CD4-positive, CD25-positive, alpha-beta regulatory T cell (primary cell): ENCODE data around the gene RAB7A. TPM values are rescaled to one million over a fixed set of nuclear protein-coding genes. Genes with fewer than 3 reads are reported as not detected.

Experiments
- ATAC-seq, 2 donors: fragments of 150-1000 bp; cut with Tn5 transposase; one replicate each; pipeline ENCODE4 v1.10.0; 2021; ENCODE audit warnings: low read depth in 2 of 2, moderate number of reproducible peaks in 2 of 2, moderate library complexity in 1 of 2
- DNase-seq, 3 donors: peaks; one replicate each; pipeline versions ENCODE4 v3.0.0 to v3.0.0-alpha.2; 2012 to 2022; ENCODE audit warnings: mixed read lengths in 1 of 3
- H3K27ac ChIP-seq: one replicate; pipeline ENCODE4 v1.7.0; 2013; ENCODE audit warnings: mild to moderate bottlenecking, low read length; ENCODE audit not compliant: insufficient read depth, poor library complexity, severe bottlenecking
- H3K27me3 ChIP-seq: one replicate; pipeline ENCODE4 v1.7.0; 2013; ENCODE audit warnings: low read length; ENCODE audit not compliant: control insufficient read depth, insufficient read depth
- H3K36me3 ChIP-seq: one replicate; pipeline ENCODE4 v1.7.0; 2013; ENCODE audit warnings: mild to moderate bottlenecking, low read length, moderate library complexity; ENCODE audit not compliant: control insufficient read depth, insufficient read depth
- H3K4me1 ChIP-seq: 2 replicates; pipeline ENCODE4 v1.7.0; 2013; ENCODE audit warnings: mild to moderate bottlenecking, low read length; ENCODE audit not compliant: insufficient read depth, control insufficient read depth, poor library complexity, severe bottlenecking
- H3K4me3 ChIP-seq: one replicate; pipeline ENCODE4 v1.7.0; 2013; ENCODE audit warnings: low read depth, mild to moderate bottlenecking, low read length, moderate library complexity
- H3K9me3 ChIP-seq, 2 experiments: 1 replicate in 1 of 2; 2 replicates in 1 of 2; pipeline ENCODE4 v1.7.0; 2013; ENCODE audit warnings: low read length in 2 of 2, mild to moderate bottlenecking in 1 of 2, moderate library complexity in 1 of 2; ENCODE audit not compliant: control insufficient read depth in 2 of 2
- H3K27ac Mint-ChIP-seq, 3 donors: one replicate each; pipeline ENCODE4 v1.8.0; 2020 to 2022; ENCODE audit warnings: mild to moderate bottlenecking in 3 of 3, mixed read lengths in 3 of 3, moderate library complexity in 2 of 3
- H3K27me3 Mint-ChIP-seq: one replicate; pipeline ENCODE4 v1.8.0; 2022; ENCODE audit warnings: mild to moderate bottlenecking, mixed read lengths
- H3K36me3 Mint-ChIP-seq: one replicate; pipeline ENCODE4 v1.8.0; 2020; ENCODE audit warnings: mixed read lengths
- H3K4me1 Mint-ChIP-seq, 4 donors: one replicate each; pipeline ENCODE4 v1.8.0; 2020 to 2022; ENCODE audit warnings: mixed read lengths in 4 of 4, mild to moderate bottlenecking in 1 of 4
- H3K4me3 Mint-ChIP-seq, 4 donors: one replicate each; pipeline ENCODE4 v1.8.0; 2020 to 2022; ENCODE audit warnings: mild to moderate bottlenecking in 4 of 4, mixed read lengths in 4 of 4, moderate library complexity in 3 of 4
- H3K9me3 Mint-ChIP-seq, 7 donors: one replicate each; pipeline ENCODE4 v1.8.0; 2020 to 2022; ENCODE audit warnings: mixed read lengths in 7 of 7, mild to moderate bottlenecking in 3 of 7, moderate library complexity in 2 of 7
- polyA plus RNA-seq, 4 donors: library from polyadenylated mRNA; unstranded; fragments of 300-500 nt; fragmentation: Illumina TruSeq; gene quantifications; one replicate each; pipeline ENCODE4 v1.2.3, GENCODE V29; 2021
- total RNA-seq: library from RNA; stranded (reverse); gene quantifications from one replicate; pipeline ENCODE4 v1.2.3, GENCODE V29; 2022

Gene RAB7A
- total and polyA plus RNA-seq, 5 donors from 2014 or later, result 156 to 200 (median 180) TPM

- no peak overlapping the region for H3K4me3 Mint-ChIP-seq
- Histone ChIP-seq H3K27ac (no peak overlapping the region), H3K4me1 (peaks cover 14% of the 10 kb centered on the region), H3K27me3 (no peaks in the 10 kb centered on the region), H3K4me3 (no peak overlapping the region), H3K9me3 (peaks cover 14 to 17% of the 10 kb centered on the region in 2 experiments), H3K36me3 (no peaks in the 10 kb centered on the region)
- no peak for DNase-seq
- no peak for ATAC-seq
- H3K36me3 Mint-ChIP-seq, result no peaks in the 10 kb centered on the region
- H3K27ac Mint-ChIP-seq, result no peak overlapping the region
- no peaks in the 10 kb centered on the region for H3K27me3 Mint-ChIP-seq
- peaks cover 0 to 14% (median 5%) of the 10 kb centered on the region in 4 donors for H3K4me1 Mint-ChIP-seq
- H3K9me3 Mint-ChIP-seq, result peaks cover 0 to 14% (median 2%) of the 10 kb centered on the region in 7 donors
Observed at GRCh38 chr3:128850544-128850943, 124.6 kb downstream of the RAB7A start.

DNA sequence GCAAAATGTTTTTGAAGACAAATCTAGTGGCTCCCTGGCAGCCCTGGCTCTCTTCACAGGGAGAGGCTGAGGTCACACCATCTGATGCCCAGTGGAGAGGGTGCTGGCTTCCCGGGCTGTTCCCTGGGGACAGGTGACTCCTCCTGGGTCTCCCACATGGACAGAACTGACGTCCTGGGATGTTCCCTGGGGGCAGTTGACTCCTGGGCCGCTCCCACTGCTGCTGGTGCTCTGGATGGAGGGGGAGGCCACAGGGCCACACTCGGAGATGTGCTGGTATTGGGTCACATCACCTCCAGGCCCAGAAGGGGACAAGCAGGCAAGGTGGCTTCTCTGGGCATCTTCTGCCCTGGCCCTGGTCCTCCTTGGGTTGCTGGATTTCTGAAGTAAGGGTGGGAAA lies 125.6 kb downstream of the RAB7A start:
- no peaks in the 10 kb centered on the region for H3K36me3 ChIP-seq
- Mint-ChIP-seq H3K27ac (no peak overlapping the region), H3K4me1 (peaks cover 0 to 5% (median 0%) of the 10 kb centered on the region in 4 donors), H3K4me3 (no peak overlapping the region), H3K36me3 (no peaks in the 10 kb centered on the region), H3K27me3 (peaks cover 4% of the 10 kb centered on the region), H3K9me3 (peaks cover 0 to 17% (median 2%) of the 10 kb centered on the region in 7 donors)
- H3K9me3 ChIP-seq, result peaks cover 14 to 17% of the 10 kb centered on the region in 2 experiments
- H3K27me3 ChIP-seq, result no peaks in the 10 kb centered on the region
- H3K4me1 ChIP-seq, result peaks cover 3% of the 10 kb centered on the region
- no peak overlapping the region for H3K4me3 ChIP-seq
- ATAC-seq, result no peak
- H3K27ac ChIP-seq, result no peak overlapping the region
- no peak for DNase-seq

- Histone ChIP-seq H3K9me3 (peaks cover 19 to 30% of the 10 kb centered on the region in 2 experiments), H3K27me3 (no peaks in the 10 kb centered on the region), H3K27ac (no peak overlapping the region), H3K4me1 (no peaks in the 10 kb centered on the region), H3K4me3 (no peak overlapping the region), H3K36me3 (no peaks in the 10 kb centered on the region)
- H3K27me3 Mint-ChIP-seq, result peaks cover 4% of the 10 kb centered on the region
- peaks cover 0 to 31% (median 5%) of the 10 kb centered on the region in 7 donors for H3K9me3 Mint-ChIP-seq
- DNase-seq (no peak), ATAC-seq (no peak)
- H3K4me1 Mint-ChIP-seq, result no peaks in the 10 kb centered on the region
- H3K36me3 Mint-ChIP-seq, result peaks cover 5% of the 10 kb centered on the region
- no peak overlapping the region for H3K4me3 Mint-ChIP-seq
- H3K27ac Mint-ChIP-seq, result no peak overlapping the region
Observed at GRCh38 chr3:128853826-128854225, 127.8 kb downstream of the RAB7A start.

DNA sequence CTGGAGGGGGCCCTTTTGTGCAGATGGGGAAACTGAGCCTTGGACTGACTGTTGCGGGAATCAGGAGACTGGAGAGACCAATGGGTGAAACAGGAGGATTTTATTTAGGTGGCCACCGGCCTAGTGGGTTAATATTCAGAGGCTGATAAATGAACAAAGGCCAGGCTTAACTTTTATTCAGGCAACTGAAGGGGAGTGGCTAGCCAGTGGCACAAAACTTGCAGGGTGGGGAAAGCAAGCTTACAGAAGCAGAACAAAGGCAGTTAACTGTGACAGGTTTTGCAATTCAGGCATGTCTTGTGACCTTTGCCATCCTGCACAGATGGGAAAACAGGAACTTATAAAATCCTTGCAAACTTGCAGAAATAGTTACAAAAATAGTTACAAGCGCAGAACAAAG lies 128.5 kb downstream of the RAB7A start:
- Mint-ChIP-seq H3K4me3 (no peak overlapping the region), H3K4me1 (no peaks in the 10 kb centered on the region), H3K27ac (no peak overlapping the region), H3K9me3 (peaks cover 0 to 38% (median 6%) of the 10 kb centered on the region in 7 donors), H3K27me3 (peaks cover 4% of the 10 kb centered on the region), H3K36me3 (peaks cover 5% of the 10 kb centered on the region)
- Histone ChIP-seq H3K36me3 (no peaks in the 10 kb centered on the region), H3K27ac (no peak overlapping the region), H3K9me3 (peaks cover 23 to 36% of the 10 kb centered on the region in 2 experiments), H3K4me3 (no peak overlapping the region), H3K4me1 (no peaks in the 10 kb centered on the region), H3K27me3 (no peaks in the 10 kb centered on the region)
- no peak for DNase-seq
- ATAC-seq, result no peak

GRCh38 chr3:128855569-128855968 lies 129.6 kb downstream of the RAB7A start:
- no peak overlapping the region for H3K4me3 Mint-ChIP-seq
- Histone ChIP-seq H3K27ac (no peak overlapping the region), H3K9me3 (peaks cover 33 to 47% of the 10 kb centered on the region in 2 experiments), H3K27me3 (no peaks in the 10 kb centered on the region), H3K4me1 (no peaks in the 10 kb centered on the region), H3K4me3 (no peak overlapping the region), H3K36me3 (no peaks in the 10 kb centered on the region)
- ATAC-seq, result no peak
- no peaks in the 10 kb centered on the region for H3K4me1 Mint-ChIP-seq
- H3K9me3 Mint-ChIP-seq, result peaks cover 0 to 49% (median 9%) of the 10 kb centered on the region in 7 donors
- H3K27ac Mint-ChIP-seq, result no peak overlapping the region
- peaks cover 4% of the 10 kb centered on the region for H3K27me3 Mint-ChIP-seq
- DNase-seq, result no peak
- peaks cover 5% of the 10 kb centered on the region for H3K36me3 Mint-ChIP-seq

DNA sequence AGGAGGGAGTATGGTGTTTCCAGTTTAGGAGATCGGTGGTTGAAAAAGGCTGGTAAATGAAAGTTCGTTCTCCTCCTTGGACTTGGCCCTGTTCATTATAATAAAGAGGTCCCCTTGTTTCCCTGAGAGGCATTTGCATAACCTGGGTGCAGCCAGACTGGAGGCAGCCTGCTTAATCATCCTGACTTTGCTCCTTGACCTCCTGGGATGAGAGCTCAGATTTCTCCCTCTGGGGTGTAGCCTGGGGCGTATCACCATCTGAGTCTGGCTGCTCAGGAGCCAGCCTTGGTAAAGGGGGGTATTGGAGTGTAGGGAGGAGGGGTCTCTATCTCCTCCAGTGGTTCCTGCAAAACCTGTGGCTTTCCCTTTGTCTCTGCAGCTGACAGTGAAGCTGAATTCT lies 132.2 kb downstream of the RAB7A start:
- Mint-ChIP-seq H3K9me3 (peaks cover 0 to 58% (median 9%) of the 10 kb centered on the region in 7 donors), H3K4me1 (no peaks in the 10 kb centered on the region), H3K27ac (no peak overlapping the region), H3K4me3 (no peak overlapping the region), H3K27me3 (peaks cover 4% of the 10 kb centered on the region), H3K36me3 (peaks cover 5% of the 10 kb centered on the region)
- Histone ChIP-seq H3K4me3 (no peak overlapping the region), H3K27me3 (no peaks in the 10 kb centered on the region), H3K9me3 (peaks cover 36 to 55% of the 10 kb centered on the region in 2 experiments), H3K27ac (no peak overlapping the region), H3K4me1 (no peaks in the 10 kb centered on the region), H3K36me3 (no peaks in the 10 kb centered on the region)
- DNase-seq (no peak), ATAC-seq (no peak)

DNA sequence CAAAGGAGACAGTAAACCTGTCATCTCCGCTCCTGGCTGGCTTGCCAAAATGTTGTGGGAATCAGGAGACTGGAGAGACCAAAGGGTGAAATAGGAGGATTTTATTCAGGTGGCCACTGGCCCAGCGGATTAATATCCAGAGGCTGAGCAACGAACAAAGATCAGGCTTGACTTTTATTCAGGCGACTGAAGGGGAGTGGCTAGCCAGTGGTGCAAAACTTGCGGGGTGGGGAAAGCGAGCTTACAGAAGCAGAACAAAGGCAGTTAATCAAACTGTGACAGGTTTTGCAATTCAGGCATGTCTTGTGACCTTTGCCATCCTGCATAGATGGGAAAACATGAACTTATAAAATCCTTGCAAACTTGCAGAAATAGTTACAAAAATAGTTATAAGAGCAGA lies 133.6 kb downstream of the RAB7A start:
- Mint-ChIP-seq H3K36me3 (peaks cover 5% of the 10 kb centered on the region), H3K4me3 (no peak overlapping the region), H3K27me3 (peaks cover 4% of the 10 kb centered on the region)

DNA sequence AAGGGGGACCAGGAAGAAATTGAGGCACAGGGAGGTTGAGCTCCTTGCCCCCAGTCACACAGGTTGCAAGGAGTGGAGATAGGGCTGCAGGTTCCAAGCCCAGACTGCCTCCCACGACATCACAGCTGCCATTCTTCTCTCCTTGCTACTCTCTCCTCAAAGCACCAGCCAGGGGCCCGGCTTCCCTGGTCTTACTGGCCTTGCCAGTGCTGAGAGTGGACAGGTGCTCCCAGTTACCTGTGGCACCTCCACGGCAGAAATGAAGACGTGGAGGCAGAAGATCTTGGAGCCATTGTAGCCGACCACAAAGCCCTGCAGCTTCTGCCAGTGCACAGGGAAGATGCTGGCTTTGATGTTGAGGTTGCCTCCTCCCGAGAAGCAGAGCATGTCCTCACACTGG lies 135.5 kb downstream of the RAB7A start:
- ATAC-seq, result no peak
- Histone ChIP-seq H3K4me3 (no peak overlapping the region), H3K27ac (no peak overlapping the region), H3K27me3 (no peaks in the 10 kb centered on the region), H3K4me1 (no peaks in the 10 kb centered on the region), H3K36me3 (no peaks in the 10 kb centered on the region), H3K9me3 (peaks cover 22 to 38% of the 10 kb centered on the region in 2 experiments)
- Mint-ChIP-seq H3K27me3 (no peaks in the 10 kb centered on the region), H3K4me3 (peak overlapping the region in 1 of 4 donors; percentile 27), H3K27ac (no peak overlapping the region), H3K4me1 (no peaks in the 10 kb centered on the region), H3K36me3 (peaks cover 5% of the 10 kb centered on the region), H3K9me3 (peaks cover 0 to 42% (median 6%) of the 10 kb centered on the region in 7 donors)
- DNase-seq, result no peak

More for the DNA sequence above, 133.6 kb downstream of the RAB7A start:
- Histone ChIP-seq H3K9me3 (peaks cover 30 to 44% of the 10 kb centered on the region in 2 experiments), H3K4me3 (no peak overlapping the region), H3K27me3 (no peaks in the 10 kb centered on the region), H3K4me1 (no peaks in the 10 kb centered on the region), H3K36me3 (no peaks in the 10 kb centered on the region), H3K27ac (no peak overlapping the region)
- ATAC-seq (no peak), DNase-seq (no peak)
- Mint-ChIP-seq H3K9me3 (peaks cover 0 to 52% (median 8%) of the 10 kb centered on the region in 7 donors), H3K4me1 (no peaks in the 10 kb centered on the region), H3K27ac (no peak overlapping the region)
